Astrocyte (in vitro differentiated cells and primary cell): ENCODE measurements around the gene PPCS. TPM values are rescaled to one million over a fixed set of nuclear protein-coding genes. Genes with fewer than 3 reads are reported as not detected.
A peak's percentile ranks its signal among the peaks of the same experiment; 100 is the strongest.

Source experiments
- DNase-seq: peaks from one replicate; pipeline ENCODE4 v3.0.0-alpha.2; 2010; ENCODE audit warnings: low read depth
- FAIRE-seq: peaks from 2 replicates; lab custom pipeline; 2011; peaks lifted over from hg19 to GRCh38; lab: Jason Lieb, UNC
- H2AFZ ChIP-seq: 2 replicates; pipeline ENCODE4 v1.6.0; 2012; ENCODE audit warnings: low read depth, low read length, inconsistent platforms
- H3K27ac ChIP-seq: 2 replicates; pipeline ENCODE4 v1.5.1; 2011; ENCODE audit warnings: low read depth, low read length, inconsistent platforms
- H3K27me3 ChIP-seq: 2 replicates; pipeline ENCODE4 v1.6.0; 2011; ENCODE audit warnings: low read length, inconsistent platforms; ENCODE audit not compliant: insufficient read depth
- H3K36me3 ChIP-seq: 2 replicates; pipeline ENCODE4 v1.5.1; 2011; ENCODE audit warnings: low read length, inconsistent platforms; ENCODE audit not compliant: insufficient read depth
- H3K4me1 ChIP-seq: 2 replicates; pipeline ENCODE4 v1.5.1; 2011; ENCODE audit warnings: low read length, inconsistent platforms; ENCODE audit not compliant: insufficient read depth
- H3K4me2 ChIP-seq: 2 replicates; pipeline ENCODE4 v1.6.0; 2012; ENCODE audit warnings: low read length, inconsistent platforms
- H3K4me3 ChIP-seq: 2 replicates; pipeline ENCODE4 v1.5.1; 2011; ENCODE audit warnings: low read depth, mild to moderate bottlenecking, low read length, inconsistent platforms; ENCODE audit not compliant: insufficient read depth
- H3K79me2 ChIP-seq: 2 replicates; pipeline ENCODE4 v1.6.0; 2012; ENCODE audit warnings: mild to moderate bottlenecking, low read length, inconsistent platforms; ENCODE audit not compliant: insufficient read depth
- H3K9ac ChIP-seq: 2 replicates; pipeline ENCODE4 v1.6.0; 2012; ENCODE audit warnings: mild to moderate bottlenecking, low read length, inconsistent platforms
- H3K9me3 ChIP-seq: 2 replicates; pipeline ENCODE4 v1.5.1; 2012; ENCODE audit warnings: low read depth, mild to moderate bottlenecking, low read length, inconsistent platforms; ENCODE audit not compliant: insufficient read depth
- H4K20me1 ChIP-seq: 2 replicates; pipeline ENCODE4 v1.6.0; 2012; ENCODE audit warnings: low read length, inconsistent platforms; ENCODE audit not compliant: insufficient read depth
- H3K27ac Mint-ChIP-seq: one replicate; pipeline ENCODE4 v1.8.0; 2021; ENCODE audit warnings: mild to moderate bottlenecking, mixed read lengths; ENCODE audit not compliant: unreplicated experiment
- H3K27me3 Mint-ChIP-seq: one replicate; pipeline ENCODE4 v1.8.0; 2021; ENCODE audit warnings: low read depth, mixed read lengths; ENCODE audit not compliant: unreplicated experiment
- H3K36me3 Mint-ChIP-seq: one replicate; pipeline ENCODE4 v1.8.0; 2021; ENCODE audit warnings: low read depth, mixed read lengths; ENCODE audit not compliant: unreplicated experiment
- H3K4me1 Mint-ChIP-seq: one replicate; pipeline ENCODE4 v1.8.0; 2021; ENCODE audit warnings: low read depth, mixed read lengths; ENCODE audit not compliant: unreplicated experiment
- H3K4me3 Mint-ChIP-seq: one replicate; pipeline ENCODE4 v1.8.0; 2021; ENCODE audit warnings: mild to moderate bottlenecking, moderate library complexity, mixed read lengths; ENCODE audit not compliant: unreplicated experiment
- H3K9me3 Mint-ChIP-seq: one replicate; pipeline ENCODE4 v1.8.0; 2021; ENCODE audit warnings: mild to moderate bottlenecking, mixed read lengths; ENCODE audit not compliant: unreplicated experiment
- EZH2 ChIP-seq: IDR thresholded peaks from 2 replicates; pipeline ENCODE4 v1.6.1; 2012; ENCODE audit warnings: mild to moderate bottlenecking, low read length, inconsistent platforms; ENCODE audit not compliant: insufficient read depth
- total RNA-seq: library from RNA; stranded (reverse); gene quantifications from 2 replicates; pipeline ENCODE4 v1.2.1, GENCODE V29; 2021
- TF ChIP-seq, protein P1 (sequence below): IDR thresholded peaks from 2 replicates; pipeline ENCODE4 v1.5.1; 2011; ENCODE audit warnings: low read depth, mild to moderate bottlenecking, inconsistent platforms, low read length, moderate library complexity; ENCODE audit not compliant: insufficient read depth

PPCS gene
- total RNA-seq, 1 donor from 2014 or later, result 23.4 TPM

- no peak overlapping the region for H3K4me2 ChIP-seq
- no peak overlapping the region for H2AFZ ChIP-seq
- H3K27me3 ChIP-seq, result no peaks in the 10 kb centered on the region
- H3K9ac ChIP-seq, result no peak overlapping the region
- H3K9me3 ChIP-seq, result no peaks in the 10 kb centered on the region
- H3K79me2 ChIP-seq, result peaks cover 8% of the 10 kb centered on the region
- H3K27me3 Mint-ChIP-seq, result no peaks in the 10 kb centered on the region
- peaks cover 3% of the 10 kb centered on the region for H3K36me3 Mint-ChIP-seq
- peaks cover 16% of the 10 kb centered on the region for H3K4me1 Mint-ChIP-seq
- FAIRE-seq (no peak), DNase-seq (peak; percentile 17)
- H3K9me3 Mint-ChIP-seq, result peaks cover 3% of the 10 kb centered on the region
- no peak overlapping the region for H3K27ac Mint-ChIP-seq
- TF ChIP-seq, protein P1, sequence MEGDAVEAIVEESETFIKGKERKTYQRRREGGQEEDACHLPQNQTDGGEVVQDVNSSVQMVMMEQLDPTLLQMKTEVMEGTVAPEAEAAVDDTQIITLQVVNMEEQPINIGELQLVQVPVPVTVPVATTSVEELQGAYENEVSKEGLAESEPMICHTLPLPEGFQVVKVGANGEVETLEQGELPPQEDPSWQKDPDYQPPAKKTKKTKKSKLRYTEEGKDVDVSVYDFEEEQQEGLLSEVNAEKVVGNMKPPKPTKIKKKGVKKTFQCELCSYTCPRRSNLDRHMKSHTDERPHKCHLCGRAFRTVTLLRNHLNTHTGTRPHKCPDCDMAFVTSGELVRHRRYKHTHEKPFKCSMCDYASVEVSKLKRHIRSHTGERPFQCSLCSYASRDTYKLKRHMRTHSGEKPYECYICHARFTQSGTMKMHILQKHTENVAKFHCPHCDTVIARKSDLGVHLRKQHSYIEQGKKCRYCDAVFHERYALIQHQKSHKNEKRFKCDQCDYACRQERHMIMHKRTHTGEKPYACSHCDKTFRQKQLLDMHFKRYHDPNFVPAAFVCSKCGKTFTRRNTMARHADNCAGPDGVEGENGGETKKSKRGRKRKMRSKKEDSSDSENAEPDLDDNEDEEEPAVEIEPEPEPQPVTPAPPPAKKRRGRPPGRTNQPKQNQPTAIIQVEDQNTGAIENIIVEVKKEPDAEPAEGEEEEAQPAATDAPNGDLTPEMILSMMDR, result no peak
- no peaks in the 10 kb centered on the region for H3K36me3 ChIP-seq
- no peak overlapping the region for H3K4me3 ChIP-seq
- H3K4me3 Mint-ChIP-seq, result no peak overlapping the region
- no peaks in the 10 kb centered on the region for H4K20me1 ChIP-seq
- H3K27ac ChIP-seq, result no peak overlapping the region
- H3K4me1 ChIP-seq, result peaks cover 15% of the 10 kb centered on the region
Observed at GRCh38 chr1:42453386-42453785, 3.0 kb upstream of the PPCS start.

GRCh38 chr1:42454403-42454802 is 1.9 kb upstream of the PPCS start:
- DNase-seq (no peak), FAIRE-seq (no peak)
- no peak overlapping the region for H3K4me3 ChIP-seq
- no peaks in the 10 kb centered on the region for H3K9me3 ChIP-seq
- no peaks in the 10 kb centered on the region for H3K27me3 ChIP-seq
- Mint-ChIP-seq H3K4me1 (peaks cover 16% of the 10 kb centered on the region), H3K36me3 (peaks cover 3% of the 10 kb centered on the region), H3K9me3 (peaks cover 3% of the 10 kb centered on the region), H3K4me3 (no peak overlapping the region), H3K27me3 (no peaks in the 10 kb centered on the region), H3K27ac (peak overlapping the region; percentile 23)
- no peak overlapping the region for H3K4me2 ChIP-seq
- H3K9ac ChIP-seq, result no peak overlapping the region
- no peaks in the 10 kb centered on the region for H4K20me1 ChIP-seq
- H2AFZ ChIP-seq, result no peak overlapping the region
- TF ChIP-seq, protein P1, result no peak
- no peak for TF ChIP-seq EZH2
- H3K36me3 ChIP-seq, result peaks cover 1% of the 10 kb centered on the region
- peaks cover 8% of the 10 kb centered on the region for H3K79me2 ChIP-seq
- H3K4me1 ChIP-seq, result peaks cover 15% of the 10 kb centered on the region
- H3K27ac ChIP-seq, result no peak overlapping the region

- Mint-ChIP-seq H3K4me3 (peak overlapping the region; percentile 89), H3K27me3 (no peaks in the 10 kb centered on the region), H3K36me3 (peaks cover 3% of the 10 kb centered on the region), H3K4me1 (peaks cover 13% of the 10 kb centered on the region), H3K9me3 (peaks cover 3% of the 10 kb centered on the region), H3K27ac (peak overlapping the region; percentile 82)
- Histone ChIP-seq H3K9me3 (no peaks in the 10 kb centered on the region), H3K4me3 (peak overlapping the region; percentile 86), H3K9ac (peak overlapping the region; percentile 86), H3K4me2 (peak overlapping the region; percentile 98), H3K27me3 (no peaks in the 10 kb centered on the region), H4K20me1 (no peaks in the 10 kb centered on the region), H3K79me2 (peaks cover 8% of the 10 kb centered on the region), H3K36me3 (peaks cover 6% of the 10 kb centered on the region), H3K27ac (peak overlapping the region; percentile 62), H3K4me1 (peaks cover 15% of the 10 kb centered on the region), H2AFZ (peak overlapping the region; percentile 98)
- FAIRE-seq (no peak), DNase-seq (peak; percentile 45)
- TF ChIP-seq, protein P1, result no peak
- TF ChIP-seq EZH2, result no peak
Observed at GRCh38 chr1:42456754-42457089, 379 bp downstream of the PPCS start.
